ENCODE data around the gene IQCN. TPM values are rescaled to one million over a fixed set of nuclear protein-coding genes. Genes with fewer than 3 reads are reported as not detected.

IQCN gene
- total and polyA plus RNA-seq, 2 experiments from 2014 or later = 0.35 TPM; not detected in 1

GRCh38 chr19:18297308-18297707 lies 23.1 kb upstream of the IQCN start:
- H3K4me1 ChIP-seq (ENCODE audit: insufficient read depth) = peaks cover 20% of the 10 kb centered on the region
- Mint-ChIP-seq H3K27me3 (ENCODE audit: insufficient read depth, low read depth, poor library complexity) (peaks cover 17% of the 10 kb centered on the region), H3K4me3 (no peak overlapping the region), H3K9me3 (peaks cover 2% of the 10 kb centered on the region; the same call in 1 of the 3 replicates), H3K27ac (no peak overlapping the region), H3K4me1 (peaks cover 17% of the 10 kb centered on the region), H3K36me3 (ENCODE audit: low read depth) (no peaks in the 10 kb centered on the region)
- no peaks in the 10 kb centered on the region for H3K27me3 ChIP-seq (ENCODE audit: insufficient read depth)
- no peaks in the 10 kb centered on the region; the same call in 1 of the 2 replicates for H3K79me2 ChIP-seq (replicated peaks; ENCODE audit: insufficient read depth)
- H2AFZ ChIP-seq = no peak overlapping the region
- no peak for ATAC-seq
- H3K9me2 ChIP-seq (ENCODE audit: insufficient read depth) = no peaks in the 10 kb centered on the region
- no peak overlapping the region for H3K4me3 ChIP-seq
- no peaks in the 10 kb centered on the region for H3K36me3 ChIP-seq (ENCODE audit: insufficient read depth)
- TF ChIP-seq REST (IDR thresholded peaks at IDR 0.05; ENCODE audit: unreplicated experiment) (no peak), ZNF114 (CRISPR knock-in tag; IDR thresholded peaks at IDR 0.05) (no peak), JUNB (IDR thresholded peaks at IDR 0.05; ENCODE audit: unreplicated experiment) (no peak)
- TF ChIP-seq, protein P1, sequence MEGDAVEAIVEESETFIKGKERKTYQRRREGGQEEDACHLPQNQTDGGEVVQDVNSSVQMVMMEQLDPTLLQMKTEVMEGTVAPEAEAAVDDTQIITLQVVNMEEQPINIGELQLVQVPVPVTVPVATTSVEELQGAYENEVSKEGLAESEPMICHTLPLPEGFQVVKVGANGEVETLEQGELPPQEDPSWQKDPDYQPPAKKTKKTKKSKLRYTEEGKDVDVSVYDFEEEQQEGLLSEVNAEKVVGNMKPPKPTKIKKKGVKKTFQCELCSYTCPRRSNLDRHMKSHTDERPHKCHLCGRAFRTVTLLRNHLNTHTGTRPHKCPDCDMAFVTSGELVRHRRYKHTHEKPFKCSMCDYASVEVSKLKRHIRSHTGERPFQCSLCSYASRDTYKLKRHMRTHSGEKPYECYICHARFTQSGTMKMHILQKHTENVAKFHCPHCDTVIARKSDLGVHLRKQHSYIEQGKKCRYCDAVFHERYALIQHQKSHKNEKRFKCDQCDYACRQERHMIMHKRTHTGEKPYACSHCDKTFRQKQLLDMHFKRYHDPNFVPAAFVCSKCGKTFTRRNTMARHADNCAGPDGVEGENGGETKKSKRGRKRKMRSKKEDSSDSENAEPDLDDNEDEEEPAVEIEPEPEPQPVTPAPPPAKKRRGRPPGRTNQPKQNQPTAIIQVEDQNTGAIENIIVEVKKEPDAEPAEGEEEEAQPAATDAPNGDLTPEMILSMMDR (conservative IDR thresholded peaks at IDR 0.05; ENCODE audit: low read depth in 2 of 2) = no peak
- no peak for DNase-seq (ENCODE audit: low spot score)
- H3K4me2 ChIP-seq = no peak overlapping the region
- H3K27ac ChIP-seq (ENCODE audit: low read depth) = no peak overlapping the region
- H4K20me1 ChIP-seq (replicated peaks; ENCODE audit: insufficient read depth) = no peaks in the 10 kb centered on the region
- H3F3A ChIP-seq (replicated peaks; ENCODE audit: low read depth) = peaks cover 19% of the 10 kb centered on the region

- no peak overlapping the region for H3K27ac ChIP-seq (ENCODE audit: low read depth)
- TF ChIP-seq POLR2AphosphoS5 (IDR thresholded peaks at IDR 0.05; ENCODE audit: low read depth) = no peak
- no peak for TF ChIP-seq CREB1 (CRISPR knock-in tag; IDR thresholded peaks at IDR 0.05; ENCODE audit: low read depth)
- TF ChIP-seq ZNF331 (CRISPR knock-in tag; IDR thresholded peaks at IDR 0.05; ENCODE audit: low read depth) = no peak
- TF ChIP-seq STAT1 (IDR thresholded peaks at IDR 0.05; ENCODE audit: unreplicated experiment) = no peak
- no peak for TF ChIP-seq ZNF114 (CRISPR knock-in tag; IDR thresholded peaks at IDR 0.05)
- TF ChIP-seq NANOG (IDR thresholded peaks at IDR 0.05; ENCODE audit: borderline replicate concordance) = no peak
- TF ChIP-seq, protein P2, sequence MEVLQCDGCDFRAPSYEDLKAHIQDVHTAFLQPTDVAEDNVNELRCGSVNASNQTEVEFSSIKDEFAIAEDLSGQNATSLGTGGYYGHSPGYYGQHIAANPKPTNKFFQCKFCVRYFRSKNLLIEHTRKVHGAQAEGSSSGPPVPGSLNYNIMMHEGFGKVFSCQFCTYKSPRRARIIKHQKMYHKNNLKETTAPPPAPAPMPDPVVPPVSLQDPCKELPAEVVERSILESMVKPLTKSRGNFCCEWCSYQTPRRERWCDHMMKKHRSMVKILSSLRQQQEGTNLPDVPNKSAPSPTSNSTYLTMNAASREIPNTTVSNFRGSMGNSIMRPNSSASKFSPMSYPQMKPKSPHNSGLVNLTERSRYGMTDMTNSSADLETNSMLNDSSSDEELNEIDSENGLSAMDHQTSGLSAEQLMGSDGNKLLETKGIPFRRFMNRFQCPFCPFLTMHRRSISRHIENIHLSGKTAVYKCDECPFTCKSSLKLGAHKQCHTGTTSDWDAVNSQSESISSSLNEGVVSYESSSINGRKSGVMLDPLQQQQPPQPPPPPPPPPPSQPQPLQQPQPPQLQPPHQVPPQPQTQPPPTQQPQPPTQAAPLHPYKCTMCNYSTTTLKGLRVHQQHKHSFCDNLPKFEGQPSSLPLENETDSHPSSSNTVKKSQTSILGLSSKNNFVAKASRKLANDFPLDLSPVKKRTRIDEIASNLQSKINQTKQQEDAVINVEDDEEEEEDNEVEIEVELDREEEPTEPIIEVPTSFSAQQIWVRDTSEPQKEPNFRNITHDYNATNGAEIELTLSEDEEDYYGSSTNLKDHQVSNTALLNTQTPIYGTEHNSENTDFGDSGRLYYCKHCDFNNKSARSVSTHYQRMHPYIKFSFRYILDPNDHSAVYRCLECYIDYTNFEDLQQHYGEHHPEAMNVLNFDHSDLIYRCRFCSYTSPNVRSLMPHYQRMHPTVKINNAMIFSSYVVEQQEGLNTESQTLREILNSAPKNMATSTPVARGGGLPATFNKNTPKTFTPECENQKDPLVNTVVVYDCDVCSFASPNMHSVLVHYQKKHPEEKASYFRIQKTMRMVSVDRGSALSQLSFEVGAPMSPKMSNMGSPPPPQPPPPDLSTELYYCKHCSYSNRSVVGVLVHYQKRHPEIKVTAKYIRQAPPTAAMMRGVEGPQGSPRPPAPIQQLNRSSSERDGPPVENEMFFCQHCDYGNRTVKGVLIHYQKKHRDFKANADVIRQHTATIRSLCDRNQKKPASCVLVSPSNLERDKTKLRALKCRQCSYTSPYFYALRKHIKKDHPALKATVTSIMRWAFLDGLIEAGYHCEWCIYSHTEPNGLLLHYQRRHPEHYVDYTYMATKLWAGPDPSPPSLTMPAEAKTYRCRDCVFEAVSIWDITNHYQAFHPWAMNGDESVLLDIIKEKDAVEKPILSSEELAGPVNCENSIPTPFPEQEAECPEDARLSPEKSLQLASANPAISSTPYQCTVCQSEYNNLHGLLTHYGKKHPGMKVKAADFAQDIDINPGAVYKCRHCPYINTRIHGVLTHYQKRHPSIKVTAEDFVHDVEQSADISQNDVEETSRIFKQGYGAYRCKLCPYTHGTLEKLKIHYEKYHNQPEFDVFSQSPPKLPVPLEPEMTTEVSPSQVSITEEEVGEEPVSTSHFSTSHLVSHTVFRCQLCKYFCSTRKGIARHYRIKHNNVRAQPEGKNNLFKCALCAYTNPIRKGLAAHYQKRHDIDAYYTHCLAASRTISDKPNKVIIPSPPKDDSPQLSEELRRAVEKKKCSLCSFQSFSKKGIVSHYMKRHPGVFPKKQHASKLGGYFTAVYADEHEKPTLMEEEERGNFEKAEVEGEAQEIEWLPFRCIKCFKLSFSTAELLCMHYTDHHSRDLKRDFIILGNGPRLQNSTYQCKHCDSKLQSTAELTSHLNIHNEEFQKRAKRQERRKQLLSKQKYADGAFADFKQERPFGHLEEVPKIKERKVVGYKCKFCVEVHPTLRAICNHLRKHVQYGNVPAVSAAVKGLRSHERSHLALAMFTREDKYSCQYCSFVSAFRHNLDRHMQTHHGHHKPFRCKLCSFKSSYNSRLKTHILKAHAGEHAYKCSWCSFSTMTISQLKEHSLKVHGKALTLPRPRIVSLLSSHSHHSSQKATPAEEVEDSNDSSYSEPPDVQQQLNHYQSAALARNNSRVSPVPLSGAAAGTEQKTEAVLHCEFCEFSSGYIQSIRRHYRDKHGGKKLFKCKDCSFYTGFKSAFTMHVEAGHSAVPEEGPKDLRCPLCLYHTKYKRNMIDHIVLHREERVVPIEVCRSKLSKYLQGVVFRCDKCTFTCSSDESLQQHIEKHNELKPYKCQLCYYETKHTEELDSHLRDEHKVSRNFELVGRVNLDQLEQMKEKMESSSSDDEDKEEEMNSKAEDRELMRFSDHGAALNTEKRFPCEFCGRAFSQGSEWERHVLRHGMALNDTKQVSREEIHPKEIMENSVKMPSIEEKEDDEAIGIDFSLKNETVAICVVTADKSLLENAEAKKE (CRISPR knock-in tag; IDR thresholded peaks at IDR 0.05) = no peak
Observed at GRCh38 chr19:18295034-18295451, 20.8 kb upstream of the IQCN start.

More at GRCh38 chr19:18295034-18295451, 20.8 kb upstream of the IQCN start:
- peaks cover 19% of the 10 kb centered on the region for H3K27me3 Mint-ChIP-seq (ENCODE audit: insufficient read depth, low read depth, poor library complexity)
- Histone ChIP-seq H3K4me1 (ENCODE audit: insufficient read depth) (peaks cover 33% of the 10 kb centered on the region), H3K79me2 (replicated peaks; ENCODE audit: insufficient read depth) (no peaks in the 10 kb centered on the region; the same call in 1 of the 2 replicates), H3K4me3 (no peak overlapping the region), H3K27me3 (ENCODE audit: insufficient read depth) (no peaks in the 10 kb centered on the region), H3F3A (replicated peaks; ENCODE audit: low read depth) (peaks cover 22% of the 10 kb centered on the region), H3K36me3 (ENCODE audit: insufficient read depth) (no peaks in the 10 kb centered on the region), H3K9me2 (ENCODE audit: insufficient read depth) (no peaks in the 10 kb centered on the region), H3K4me2 (no peak overlapping the region), H4K20me1 (replicated peaks; ENCODE audit: insufficient read depth) (no peaks in the 10 kb centered on the region), H2AFZ (no peak overlapping the region)
- DNase-seq (ENCODE audit: low spot score) = no peak
- peaks cover 26% of the 10 kb centered on the region for H3K4me1 Mint-ChIP-seq
- peaks cover 2% of the 10 kb centered on the region; the same call in 1 of the 3 replicates for H3K9me3 Mint-ChIP-seq
- H3K4me3 Mint-ChIP-seq = no peak overlapping the region
- ATAC-seq = no peak
- no peaks in the 10 kb centered on the region for H3K36me3 Mint-ChIP-seq (ENCODE audit: low read depth)
- no peak overlapping the region for H3K27ac Mint-ChIP-seq
